Cardiac muscle cell (in vitro differentiated cells and primary cell): ENCODE measurements around the gene PRPF40B. TPM values are rescaled to one million over a fixed set of nuclear protein-coding genes. Genes with fewer than 3 reads are reported as not detected.

Experiments used
- DNase-seq, 2 donors: peaks; one replicate each; pipeline versions ENCODE4 v3.0.0 to v3.0.0-alpha.2; 2010 to 2017; ENCODE audit warnings: low read depth in 1 of 2, low spot score in 1 of 2
- H3K27ac ChIP-seq: fragments of 200-600 bp; sonication (generic); 2 replicates; pipeline ENCODE4 v1.5.1; 2016
- H3K27me3 ChIP-seq: fragments of 200-600 bp; sonication (generic); 2 replicates; pipeline ENCODE4 v1.6.0; 2016; ENCODE audit warnings: control low read depth
- H3K36me3 ChIP-seq: fragments of 200-600 bp; sonication (generic); 2 replicates; pipeline ENCODE4 v1.5.1; 2016; ENCODE audit warnings: control low read depth
- H3K4me1 ChIP-seq: fragments of 200-600 bp; sonication (generic); 2 replicates; pipeline ENCODE4 v1.8.1; 2017; ENCODE audit warnings: low read depth, mild to moderate bottlenecking, mixed run types
- H3K4me3 ChIP-seq: fragments of 200-600 bp; sonication (generic); 2 replicates; pipeline ENCODE4 v1.5.1; 2016; ENCODE audit warnings: mild to moderate bottlenecking
- H3K9me3 ChIP-seq: fragments of 200-600 bp; sonication (generic); 2 replicates; pipeline ENCODE4 v1.5.1; 2017; ENCODE audit warnings: low read depth, mild to moderate bottlenecking, control low read depth
- polyA plus RNA-seq: library from polyadenylated mRNA; unstranded; fragments of >200 nt; fragmentation: Nextera tagmentation; extraction: Ambion mirVana; gene quantifications from 2 replicates; pipeline ENCODE4 v1.2.1, GENCODE V29; 2016
- total RNA-seq: library from RNA; depleted of rRNA; stranded (reverse); fragments of >200 nt; gene quantifications from 2 replicates; pipeline ENCODE4 v1.2.3, GENCODE V29; 2016
- TF ChIP-seq, protein P1 (sequence below): IDR thresholded peaks from 2 replicates; pipeline ENCODE4 v1.5.1; 2012; ENCODE audit warnings: low read depth, mild to moderate bottlenecking, low read length

The PRPF40B gene
- total and polyA plus RNA-seq, 2 experiments from 2014 or later = 46.4 to 52.9 TPM

- Histone ChIP-seq H3K27me3 (no peaks in the 10 kb centered on the region), H3K4me3 (no peak overlapping the region), H3K9me3 (no peaks in the 10 kb centered on the region), H3K4me1 (peaks cover 41% of the 10 kb centered on the region), H3K27ac (peak overlapping the region; percentile 10), H3K36me3 (no peaks in the 10 kb centered on the region)
- no peak for DNase-seq
- TF ChIP-seq, protein P1, sequence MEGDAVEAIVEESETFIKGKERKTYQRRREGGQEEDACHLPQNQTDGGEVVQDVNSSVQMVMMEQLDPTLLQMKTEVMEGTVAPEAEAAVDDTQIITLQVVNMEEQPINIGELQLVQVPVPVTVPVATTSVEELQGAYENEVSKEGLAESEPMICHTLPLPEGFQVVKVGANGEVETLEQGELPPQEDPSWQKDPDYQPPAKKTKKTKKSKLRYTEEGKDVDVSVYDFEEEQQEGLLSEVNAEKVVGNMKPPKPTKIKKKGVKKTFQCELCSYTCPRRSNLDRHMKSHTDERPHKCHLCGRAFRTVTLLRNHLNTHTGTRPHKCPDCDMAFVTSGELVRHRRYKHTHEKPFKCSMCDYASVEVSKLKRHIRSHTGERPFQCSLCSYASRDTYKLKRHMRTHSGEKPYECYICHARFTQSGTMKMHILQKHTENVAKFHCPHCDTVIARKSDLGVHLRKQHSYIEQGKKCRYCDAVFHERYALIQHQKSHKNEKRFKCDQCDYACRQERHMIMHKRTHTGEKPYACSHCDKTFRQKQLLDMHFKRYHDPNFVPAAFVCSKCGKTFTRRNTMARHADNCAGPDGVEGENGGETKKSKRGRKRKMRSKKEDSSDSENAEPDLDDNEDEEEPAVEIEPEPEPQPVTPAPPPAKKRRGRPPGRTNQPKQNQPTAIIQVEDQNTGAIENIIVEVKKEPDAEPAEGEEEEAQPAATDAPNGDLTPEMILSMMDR = no peak
Measured at GRCh38 chr12:49675137-49675536, 51.8 kb downstream of the PRPF40B start.

DNA sequence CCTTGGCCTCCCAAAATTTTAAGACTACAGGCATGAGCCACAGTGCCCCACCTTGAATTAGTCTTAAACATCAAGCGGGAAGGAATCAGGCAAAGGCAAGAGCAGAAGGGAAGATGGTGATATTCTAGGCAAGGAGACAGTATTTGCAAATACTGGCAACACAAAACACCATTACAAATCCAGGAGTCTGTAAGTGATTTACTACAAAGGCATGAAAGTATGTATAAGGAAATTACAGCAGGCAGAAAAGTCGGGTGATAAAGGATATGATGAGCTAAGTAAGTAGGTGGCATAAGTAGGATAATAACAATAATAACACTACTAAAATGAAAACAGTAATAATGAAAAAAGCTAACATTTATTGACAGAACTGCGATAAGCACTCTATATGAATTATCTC, 55.4 kb downstream of the PRPF40B start:
- H3K27me3 ChIP-seq = no peaks in the 10 kb centered on the region
- no peak for DNase-seq
- TF ChIP-seq, protein P1 = no peak

DNA sequence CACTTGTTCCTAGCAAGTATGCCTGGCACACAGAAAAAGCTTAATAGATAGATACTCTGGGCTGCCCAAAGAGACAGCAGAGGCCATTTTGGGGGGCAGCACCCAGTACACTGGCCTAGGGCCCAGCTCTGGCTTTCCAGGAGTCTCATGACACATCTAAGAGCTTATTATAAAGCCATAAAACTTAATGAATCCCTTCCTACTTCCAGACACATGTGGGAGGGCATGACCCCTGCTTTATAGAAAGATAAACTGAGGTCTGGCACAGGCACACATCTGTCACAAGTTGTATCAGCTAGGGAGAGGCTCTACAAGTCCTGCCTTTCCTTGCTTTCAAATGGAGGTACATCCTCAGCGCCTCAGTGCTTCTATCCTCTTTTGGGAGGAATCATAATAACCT, 56.7 kb downstream of the PRPF40B start:
- TF ChIP-seq, protein P1 = no peak

More for the DNA sequence above, 55.4 kb downstream of the PRPF40B start:
- no peaks in the 10 kb centered on the region for H3K36me3 ChIP-seq
- H3K9me3 ChIP-seq = no peaks in the 10 kb centered on the region
- H3K27ac ChIP-seq = no peak overlapping the region
- no peak overlapping the region for H3K4me3 ChIP-seq
- H3K4me1 ChIP-seq = peaks cover 20% of the 10 kb centered on the region

DNA sequence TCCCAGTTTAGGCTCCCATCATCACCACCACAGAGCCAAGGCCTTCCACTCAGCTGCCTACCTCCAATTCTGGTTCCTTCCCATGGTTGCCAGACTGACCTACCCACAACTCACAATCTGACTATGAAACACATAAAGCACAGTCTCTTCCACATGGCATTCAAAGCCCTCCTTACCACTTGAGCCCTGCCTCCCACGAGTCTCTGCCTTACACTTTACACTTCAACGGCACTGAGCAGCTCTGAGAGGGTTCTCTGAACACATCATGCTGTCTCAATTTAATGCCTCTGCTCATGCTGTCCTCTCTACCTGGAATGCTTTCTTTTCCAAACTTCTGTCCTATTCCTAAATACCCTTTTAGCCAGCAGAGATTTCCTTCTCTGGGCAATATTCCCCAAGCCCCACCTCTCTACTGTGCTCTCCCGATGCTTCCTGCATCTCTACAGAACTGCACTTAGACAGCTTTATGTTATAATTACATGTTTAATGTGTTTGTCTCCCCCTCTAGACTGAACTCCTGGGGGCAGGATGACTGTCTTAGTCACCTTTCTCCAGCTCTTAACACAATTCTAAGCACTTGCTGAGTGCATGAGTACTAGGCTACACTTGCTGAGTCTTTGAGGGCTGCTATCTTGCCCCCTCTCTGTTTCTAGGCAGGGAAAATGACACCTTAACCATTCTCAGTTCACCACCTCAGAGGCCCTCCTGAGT, 60.4 kb downstream of the PRPF40B start:
- peak in 1 of 2 donors; percentile 17 for DNase-seq
- Histone ChIP-seq H3K27ac (peak overlapping the region; percentile 21), H3K27me3 (no peaks in the 10 kb centered on the region), H3K9me3 (no peaks in the 10 kb centered on the region), H3K36me3 (no peaks in the 10 kb centered on the region), H3K4me3 (no peak overlapping the region), H3K4me1 (peaks cover 19% of the 10 kb centered on the region)
- TF ChIP-seq, protein P1 = no peak

More for the DNA sequence above, 56.7 kb downstream of the PRPF40B start:
- H3K27me3 ChIP-seq = no peaks in the 10 kb centered on the region
- H3K9me3 ChIP-seq = no peaks in the 10 kb centered on the region
- no peaks in the 10 kb centered on the region for H3K36me3 ChIP-seq
- H3K4me1 ChIP-seq = peaks cover 19% of the 10 kb centered on the region
- no peak overlapping the region for H3K27ac ChIP-seq
- DNase-seq = no peak
- no peak overlapping the region for H3K4me3 ChIP-seq

- Histone ChIP-seq H3K9me3 (no peaks in the 10 kb centered on the region), H3K27ac (peak overlapping the region; percentile 21), H3K27me3 (no peaks in the 10 kb centered on the region), H3K36me3 (no peaks in the 10 kb centered on the region), H3K4me1 (peaks cover 19% of the 10 kb centered on the region), H3K4me3 (no peak overlapping the region)
- DNase-seq = no peak
- TF ChIP-seq, protein P1 = no peak
Measured at GRCh38 chr12:49684310-49684854, 61.0 kb downstream of the PRPF40B start.
